H1 (cell line): ENCODE results near the gene MAGI2. TPM values are rescaled to one million over a fixed set of nuclear protein-coding genes. Genes with fewer than 3 reads are reported as not detected.

ENCODE experiments used
- CTCF ChIA-PET: fragments of 300-600 bp; sonication (Branson Sonifier 250); formaldehyde crosslinking; loops from one replicate; lab custom pipeline; 2021; ENCODE audit not compliant: partially characterized antibody; lab: Charles Lee
- POLR2A ChIA-PET: fragments of 300-600 bp; sonication (Branson Sonifier 250); formaldehyde crosslinking; loops from one replicate; lab custom pipeline; 2021; ENCODE audit warnings: inconsistent platforms; ENCODE audit not compliant: partially characterized antibody; lab: Charles Lee
- DNase-seq, 2 experiments: peaks; one replicate each; pipeline versions ENCODE4 v3.0.0 to v3.0.0-alpha.2; 2010 to 2022; ENCODE audit warnings: low spot score in 2 of 2, low read depth in 1 of 2, mixed read lengths in 1 of 2
- FAIRE-seq: peaks from 2 replicates; lab custom pipeline; 2011; peaks lifted over from hg19 to GRCh38; lab: Jason Lieb, UNC
- H2AFZ ChIP-seq: 2 replicates; pipeline ENCODE4 v1.8.1; 2012; ENCODE audit warnings: low read length, inconsistent platforms
- H2AK5ac ChIP-seq: 2 replicates; pipeline ENCODE4 v1.6.1; 2013; ENCODE audit warnings: low read depth, low read length
- H2BK120ac ChIP-seq: replicated peaks from 2 replicates; pipeline ENCODE3; 2013; ENCODE audit warnings: low read depth, low read length, inconsistent platforms
- H2BK12ac ChIP-seq: 2 replicates; pipeline ENCODE4 v1.6.1; 2013; ENCODE audit warnings: low read depth, low read length
- H2BK15ac ChIP-seq: 2 replicates; pipeline ENCODE4 v1.6.1; 2013; ENCODE audit warnings: low read length
- H2BK20ac ChIP-seq: 2 replicates; pipeline ENCODE4 v1.6.1; 2013; ENCODE audit warnings: low read length
- H2BK5ac ChIP-seq: 2 replicates; pipeline ENCODE4 v1.6.1; 2013; ENCODE audit warnings: low read depth, low read length
- H3K14ac ChIP-seq: 2 replicates; pipeline ENCODE4 v1.6.1; 2013; ENCODE audit warnings: inconsistent platforms; ENCODE audit not compliant: insufficient read length
- H3K18ac ChIP-seq: 2 replicates; pipeline ENCODE4 v1.6.1; 2013; ENCODE audit warnings: low read length; ENCODE audit errors: extremely low read depth
- H3K23ac ChIP-seq: 2 replicates; pipeline ENCODE4 v1.6.1; 2013; ENCODE audit warnings: inconsistent platforms; ENCODE audit not compliant: insufficient read length
- H3K23me2 ChIP-seq: 2 replicates; pipeline ENCODE4 v1.6.1; 2013; ENCODE audit warnings: low read depth, low read length
- H3K27ac ChIP-seq: 2 replicates; pipeline ENCODE4 v1.6.1; 2011; ENCODE audit warnings: low read depth, low read length, inconsistent platforms
- H3K27me3 ChIP-seq, 4 experiments: replicated peaks in 1 of 4; 1 replicate in 1 of 4; 2 replicates in 3 of 4; pipeline versions ENCODE4 v1.6.1 to v1.8.1; 2011 to 2013; ENCODE audit warnings: low read length in 3 of 4, mild to moderate bottlenecking in 3 of 4, inconsistent platforms in 2 of 4, mixed read lengths in 2 of 4, moderate library complexity in 1 of 4; ENCODE audit not compliant: control insufficient read depth in 3 of 4, insufficient read depth in 3 of 4; ENCODE audit errors: extremely low read depth in 1 of 4
- H3K36me3 ChIP-seq, 4 experiments: 2 replicates each; pipeline versions ENCODE4 v1.6.1 to v1.8.1; 2011 to 2013; ENCODE audit warnings: mild to moderate bottlenecking in 4 of 4, low read length in 3 of 4, moderate library complexity in 2 of 4, control low read depth in 1 of 4, inconsistent platforms in 1 of 4; ENCODE audit not compliant: insufficient read depth in 4 of 4, control insufficient read depth in 2 of 4
- H3K4ac ChIP-seq: replicated peaks from 2 replicates; pipeline ENCODE3; 2013; ENCODE audit warnings: low read length, low read depth, mixed read lengths, inconsistent platforms; ENCODE audit not compliant: insufficient read length
- H3K4me1 ChIP-seq, 4 experiments: replicated peaks in 1 of 4; 1 replicate in 1 of 4; 2 replicates in 3 of 4; pipeline versions ENCODE4 v1.6.1 to v1.8.1; 2011 to 2013; ENCODE audit warnings: low read length in 3 of 4, inconsistent platforms in 2 of 4, mixed read lengths in 1 of 4; ENCODE audit not compliant: insufficient read depth in 4 of 4, control insufficient read depth in 3 of 4
- H3K4me2 ChIP-seq, 2 experiments: 2 replicates each; pipeline versions ENCODE4 v1.6.1 to v1.8.1; 2011 to 2013; ENCODE audit warnings: low read depth in 2 of 2, low read length in 2 of 2, control low read depth in 1 of 2, inconsistent platforms in 1 of 2, mild to moderate bottlenecking in 1 of 2; ENCODE audit not compliant: insufficient read depth in 1 of 2
- H3K4me3 ChIP-seq, 4 experiments: fragments of 200-600, 300-600 bp in 1 of 4; sonication (generic), shearing (Covaris generic), sonication (Bioruptor Twin) in 1 of 4; 2 replicates each; pipeline versions ENCODE4 v1.5.1 to v1.8.1; 2011 to 2016; ENCODE audit warnings: low read length in 4 of 4, low read depth in 3 of 4, control low read depth in 2 of 4, inconsistent platforms in 2 of 4, mild to moderate bottlenecking in 2 of 4, mixed read lengths in 1 of 4, moderate library complexity in 1 of 4; ENCODE audit not compliant: insufficient read depth in 2 of 4; ENCODE audit errors: extremely low read depth in 1 of 4
- H3K56ac ChIP-seq: replicated peaks from 2 replicates; pipeline ENCODE3; 2013; ENCODE audit warnings: low read depth, mild to moderate bottlenecking, mixed read lengths, low read length, inconsistent platforms; ENCODE audit not compliant: insufficient read length
- H3K79me1 ChIP-seq: 2 replicates; pipeline ENCODE4 v1.6.1; 2013; ENCODE audit warnings: low read depth, low read length, control low read depth
- H3K79me2 ChIP-seq, 2 experiments: 2 replicates each; pipeline versions ENCODE4 v1.6.1 to v1.8.1; 2012 to 2013; ENCODE audit warnings: low read length in 2 of 2, mild to moderate bottlenecking in 2 of 2, inconsistent platforms in 1 of 2; ENCODE audit not compliant: insufficient read depth in 2 of 2, control insufficient read depth in 1 of 2
- H3K9ac ChIP-seq, 4 experiments: replicated peaks in 1 of 4; 1 replicate in 1 of 4; 2 replicates in 3 of 4; pipeline versions ENCODE4 v1.6.1 to v1.8.1; 2011 to 2013; ENCODE audit warnings: low read depth in 3 of 4, low read length in 3 of 4, control low read depth in 2 of 4, mild to moderate bottlenecking in 2 of 4, moderate library complexity in 2 of 4, inconsistent platforms in 1 of 4; ENCODE audit errors: extremely low read depth in 1 of 4
- H3K9me3 ChIP-seq, 2 experiments: 2 replicates each; pipeline versions ENCODE4 v1.6.1 to v1.8.1; 2012 to 2013; ENCODE audit warnings: mild to moderate bottlenecking in 2 of 2, moderate library complexity in 2 of 2, control low read depth in 1 of 2, inconsistent platforms in 1 of 2, low read depth in 1 of 2, low read length in 1 of 2, mixed read lengths in 1 of 2; ENCODE audit not compliant: insufficient read depth in 2 of 2
- H4K20me1 ChIP-seq, 2 experiments: replicated peaks in 1 of 2; 2 replicates each; pipeline versions ENCODE3 to v1.8.1; 2011 to 2013; ENCODE audit warnings: inconsistent platforms in 2 of 2, low read length in 2 of 2, mild to moderate bottlenecking in 1 of 2; ENCODE audit not compliant: insufficient read depth in 2 of 2, control insufficient read depth in 1 of 2
- H4K5ac ChIP-seq: 2 replicates; pipeline ENCODE4 v1.6.1; 2013; ENCODE audit warnings: low read length, low read depth, mixed read lengths, inconsistent platforms; ENCODE audit not compliant: insufficient read length
- H4K8ac ChIP-seq: 2 replicates; pipeline ENCODE4 v1.8.0; 2013; ENCODE audit warnings: mild to moderate bottlenecking, moderate library complexity, low read length, inconsistent platforms; ENCODE audit not compliant: insufficient read depth; ENCODE audit errors: extremely low read depth
- H4K91ac ChIP-seq: replicated peaks from 2 replicates; pipeline ENCODE3; 2013; ENCODE audit warnings: low read length, mixed read lengths, inconsistent platforms; ENCODE audit not compliant: insufficient read length
- CHD2 ChIP-seq: IDR thresholded peaks from 2 replicates; pipeline ENCODE4 v1.6.1; 2012; ENCODE audit warnings: low read length, improper control_type of control experiment
- EP300 ChIP-seq, 2 experiments: IDR thresholded peaks; 1 replicate in 1 of 2; 2 replicates in 1 of 2; pipeline ENCODE4 v1.6.1; 2011 to 2012; ENCODE audit warnings: low read depth in 2 of 2, low read length in 2 of 2, mild to moderate bottlenecking in 2 of 2, borderline replicate concordance in 1 of 2, inconsistent platforms in 1 of 2, moderate library complexity in 1 of 2
- FOSL1 ChIP-seq: IDR thresholded peaks from 2 replicates; pipeline ENCODE4 v1.6.1; 2011; ENCODE audit warnings: mild to moderate bottlenecking, low read depth, low read length, moderate library complexity; ENCODE audit not compliant: insufficient read depth
- RAD21 ChIP-seq, 2 experiments: IDR thresholded peaks in 1 of 2; conservative IDR thresholded peaks in 1 of 2; 2 replicates each; pipeline ENCODE4 v1.6.1; 2011; ENCODE audit warnings: low read depth in 2 of 2, low read length in 2 of 2, improper control_type of control experiment in 1 of 2, inconsistent platforms in 1 of 2, mild to moderate bottlenecking in 1 of 2, moderate library complexity in 1 of 2
- SAP30 ChIP-seq: fragments of 300-600 bp; sonication (generic); IDR thresholded peaks from 2 replicates; pipeline ENCODE4 v1.7.1; 2012; ENCODE audit warnings: low read length, moderate library complexity, mild to moderate bottlenecking, inconsistent platforms; ENCODE audit not compliant: insufficient read depth, insufficient replicate concordance
- SIRT6 ChIP-seq: IDR thresholded peaks from one replicate; pipeline ENCODE4 v1.7.1; 2012; ENCODE audit warnings: low read length, inconsistent platforms
- WGBS, 2 experiments: shearing (Covaris generic) in 1 of 2; methylation state at CpG; one replicate each; pipeline versions ENCODE4 v1.1.6 to v1.1.7; 2013 to 2015; ENCODE audit warnings: low lambda C conversion rate in 2 of 2, mixed read lengths in 2 of 2, inconsistent platforms in 1 of 2, low coverage in 1 of 2, missing lambda C conversion rate in 1 of 2; ENCODE audit not compliant: insufficient replicate concordance in 2 of 2, insufficient coverage in 1 of 2, insufficient read length in 1 of 2; ENCODE audit errors: extremely low coverage in 1 of 2, missing lambda C conversion rate in 1 of 2; 5-methylcytosine and 5-hydroxymethylcytosine counted together
- polyA plus RNA-seq, 7 experiments: library from polyadenylated mRNA; depleted of rRNA in 3 of 7; stranded (reverse) in 5 of 7; unstranded in 2 of 7; fragments of >200 nt in 5 of 7; fragments of 200-250 nt in 2 of 7; gene quantifications; 1 replicate in 5 of 7; 2 replicates in 1 of 7; 4 replicates in 1 of 7; pipeline versions ENCODE4 v1.2.1 to v1.2.3, GENCODE V29; 2011 to 2013; ENCODE audit warnings: missing spikeins in 2 of 7, mixed read lengths in 2 of 7
- total RNA-seq: library from RNA; stranded (reverse); fragmentation: NEBNext Ultra II Directional; extraction: Animal tissue kit (Norgen Biotek cat#: 25700); gene quantifications from 2 replicates; pipeline ENCODE4 v1.2.1, GENCODE V29; 2021

The MAGI2 gene
- total and polyA plus RNA-seq, 2 of the 8 experiments (the other 6 are each of a cell fraction or from before 2014, with no cell fraction given), result 6.0 to 27.3 TPM

DNA sequence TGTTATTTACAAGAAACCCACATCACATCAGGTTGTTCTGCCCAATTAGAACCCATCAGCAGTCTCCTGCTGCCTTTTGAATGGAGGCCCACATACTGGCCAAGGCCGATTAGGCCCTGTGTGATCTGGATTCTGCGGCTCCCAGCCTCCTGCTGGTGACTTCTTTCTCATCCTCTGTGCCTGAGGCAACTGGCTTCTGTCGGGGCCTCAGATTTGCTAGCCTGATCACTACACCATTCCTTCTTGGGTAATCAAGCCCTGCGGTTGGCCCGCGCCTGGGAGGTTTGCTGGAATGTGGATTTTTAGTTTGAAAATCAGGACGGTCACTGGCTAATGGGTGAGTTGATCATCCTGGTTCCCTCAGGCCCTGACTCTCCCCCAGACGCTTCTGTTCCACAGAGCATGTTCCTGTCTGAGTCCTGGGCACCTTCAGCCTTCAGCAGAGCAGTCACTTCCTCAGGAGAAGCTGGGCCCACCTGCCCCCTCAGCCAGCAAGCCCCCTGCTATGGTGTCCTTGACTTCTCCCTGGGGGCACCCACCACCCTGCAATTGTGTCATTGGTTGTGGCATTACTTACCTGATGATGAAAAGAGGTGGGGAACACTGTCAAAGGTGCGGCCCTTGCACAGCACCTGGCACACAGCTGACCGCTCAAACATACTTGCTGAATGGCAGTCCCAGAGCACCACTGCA lies 1447.3 kb downstream of the MAGI2 start:
- TF ChIP-seq SAP30, result no peak
- no peak for TF ChIP-seq FOSL1
- no peak for TF ChIP-seq EP300 (IDR thresholded peaks at IDR 0.05; ENCODE audit: borderline replicate concordance in 1 of 2, low read depth in 2 of 2, low read length in 2 of 2)
- TF ChIP-seq CHD2, result no peak
- TF ChIP-seq RAD21 (IDR thresholded peaks at IDR 0.05 in 1 of 2, conservative IDR thresholded peaks at IDR 0.05 in 1 of 2; ENCODE audit: low read depth in 2 of 2, low read length in 2 of 2), result peak in 1 of 2 experiments; percentile 26; a peak in 2 of 4 replicates
- TF ChIP-seq SIRT6, result no peak
- TF ChIP-seq, all 59 proteins: peak for 1
- ChIA-PET CTCF (interaction anchor here (0.6 to 4.0 kb wide), 4 partner anchors 10 to 40 kb away, joined by 3 to 16 read pairs (median 4); no protein-coding TSS in a partner anchor), POLR2A (interaction anchor here (1.0 kb wide), 1 partner anchor 8 kb away, joined by 3 read pairs; no protein-coding TSS in a partner anchor)
- Histone ChIP-seq H3K4me1 (no peaks in the 10 kb centered on the region), H4K5ac (no peak overlapping the region), H2BK120ac (no peak overlapping the region), H3K23me2 (no peaks in the 10 kb centered on the region), H3K27me3 (no peaks in the 10 kb centered on the region), H2AFZ (no peak overlapping the region), H3K36me3 (no peaks in the 10 kb centered on the region), H3K14ac (no peak overlapping the region), H2BK20ac (no peak overlapping the region), H2BK5ac (no peak overlapping the region; the same call in 1 of the 2 replicates), H3K4ac (no peak overlapping the region), H3K9ac (no peak overlapping the region), H3K9me3 (no peaks in the 10 kb centered on the region), H2AK5ac (no peak overlapping the region), H3K79me2 (no peaks in the 10 kb centered on the region), H4K91ac (no peak overlapping the region), H2BK15ac (no peak overlapping the region), H3K23ac (no peak overlapping the region), H3K4me3 (no peak overlapping the region), H4K20me1 (no peaks in the 10 kb centered on the region), H3K79me1 (no peaks in the 10 kb centered on the region), H2BK12ac (no peak overlapping the region), H3K18ac (no peak overlapping the region), H4K8ac (no peak overlapping the region), H3K56ac (no peak overlapping the region), H3K27ac (no peak overlapping the region), H3K4me2 (no peak overlapping the region)
- FAIRE-seq (no peak), DNase-seq (no peak)
- 91% methylated on average over 10 of the region's 10 CpGs; no CpG with 5 or more reads in 1 of the 2 experiments for WGBS, 2 experiments
